ENCODE data around the gene MRPL55.

GRCh38 chr1:228073061-228073856 lies 35.8 kb downstream of the MRPL55 start:
- TF ChIP-seq, protein P1, sequence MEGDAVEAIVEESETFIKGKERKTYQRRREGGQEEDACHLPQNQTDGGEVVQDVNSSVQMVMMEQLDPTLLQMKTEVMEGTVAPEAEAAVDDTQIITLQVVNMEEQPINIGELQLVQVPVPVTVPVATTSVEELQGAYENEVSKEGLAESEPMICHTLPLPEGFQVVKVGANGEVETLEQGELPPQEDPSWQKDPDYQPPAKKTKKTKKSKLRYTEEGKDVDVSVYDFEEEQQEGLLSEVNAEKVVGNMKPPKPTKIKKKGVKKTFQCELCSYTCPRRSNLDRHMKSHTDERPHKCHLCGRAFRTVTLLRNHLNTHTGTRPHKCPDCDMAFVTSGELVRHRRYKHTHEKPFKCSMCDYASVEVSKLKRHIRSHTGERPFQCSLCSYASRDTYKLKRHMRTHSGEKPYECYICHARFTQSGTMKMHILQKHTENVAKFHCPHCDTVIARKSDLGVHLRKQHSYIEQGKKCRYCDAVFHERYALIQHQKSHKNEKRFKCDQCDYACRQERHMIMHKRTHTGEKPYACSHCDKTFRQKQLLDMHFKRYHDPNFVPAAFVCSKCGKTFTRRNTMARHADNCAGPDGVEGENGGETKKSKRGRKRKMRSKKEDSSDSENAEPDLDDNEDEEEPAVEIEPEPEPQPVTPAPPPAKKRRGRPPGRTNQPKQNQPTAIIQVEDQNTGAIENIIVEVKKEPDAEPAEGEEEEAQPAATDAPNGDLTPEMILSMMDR (IDR thresholded peaks at IDR 0.05) = no peak
- TF ChIP-seq POLR2A (IDR thresholded peaks at IDR 0.05) = no peak

Measured in tibial nerve (tissue), 3 donors.